ENCODE measurements around the gene NELFA. TPM values are rescaled to one million over a fixed set of nuclear protein-coding genes. Genes with fewer than 3 reads are reported as not detected.
"Not testable (repeated sequence)": the region's sequence is repeated elsewhere in the genome, so short reads cannot be mapped to it uniquely, and the experiment has no call there.

Gene NELFA
- total RNA-seq, 1 donor from 2014 or later: 10.4 TPM

DNA sequence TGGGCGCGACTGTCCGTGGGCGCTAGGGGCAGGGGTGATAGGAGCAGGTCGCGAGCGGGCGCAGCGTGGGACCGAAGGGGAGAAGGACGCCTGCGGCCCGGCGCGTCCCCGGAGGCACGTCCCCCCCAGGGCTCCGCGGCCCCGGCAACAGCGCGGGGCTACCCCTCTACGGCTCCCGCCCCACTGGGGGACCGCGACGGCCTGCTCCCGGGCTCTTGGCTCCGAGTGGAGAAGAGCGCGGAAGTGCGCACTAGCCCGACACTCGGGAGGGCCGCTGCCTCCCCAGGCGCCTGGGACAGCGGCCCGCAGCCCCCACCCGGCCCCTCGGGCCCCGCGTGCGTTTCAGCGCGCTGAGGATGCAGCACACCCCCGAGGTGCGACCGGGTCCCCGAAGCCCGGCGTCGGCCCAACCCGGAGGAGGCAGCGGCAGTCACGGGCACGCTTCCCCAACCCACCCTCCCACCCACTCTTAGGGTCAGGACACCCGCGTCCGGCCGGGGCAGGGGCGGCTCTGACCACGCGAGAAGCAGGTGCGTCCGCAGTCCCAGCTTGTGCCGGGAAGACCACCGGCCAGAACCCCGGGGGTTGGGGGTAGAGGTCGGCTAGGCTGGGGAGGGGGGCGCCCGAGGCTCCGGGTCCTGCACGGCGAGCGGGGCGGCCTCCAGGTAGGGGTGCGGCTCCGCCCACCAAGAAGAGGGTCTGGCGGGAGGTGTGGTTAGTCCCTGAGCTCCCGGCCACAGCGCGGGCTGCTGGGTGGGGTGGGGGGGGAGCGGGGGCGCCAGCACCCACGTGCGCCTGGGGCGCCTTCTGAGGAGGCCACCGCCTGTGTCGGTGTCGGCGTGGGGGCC, 31.8 kb upstream of the NELFA start:
- no peak for DNase-seq (ENCODE audit: low read depth in 2 of 2)

- no peak for DNase-seq (ENCODE audit: low read depth in 2 of 2)
Measured at GRCh38 chr4:2036866-2037265, 28.1 kb upstream of the NELFA start.

DNA sequence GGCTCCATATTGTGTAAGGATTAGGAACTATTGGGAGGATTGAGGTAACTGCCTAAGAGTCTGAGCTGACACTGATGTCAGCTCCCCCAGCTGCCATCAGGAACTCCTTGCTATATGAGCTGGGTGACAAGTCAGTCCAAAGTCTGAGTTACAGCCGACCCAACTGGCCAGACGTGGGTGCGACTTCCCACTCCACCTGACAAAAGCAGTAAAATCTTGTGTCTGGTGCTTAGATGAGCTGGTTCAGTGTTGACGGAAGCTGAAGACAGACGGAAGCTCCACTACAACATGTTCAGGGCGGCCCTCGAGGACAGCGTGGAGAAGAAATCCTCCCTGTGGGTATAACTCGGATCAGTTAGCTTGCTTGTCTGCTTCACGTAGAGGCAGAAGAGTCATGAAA, 27.6 kb upstream of the NELFA start:
- DNase-seq (ENCODE audit: low read depth in 2 of 2): no peak

DNA sequence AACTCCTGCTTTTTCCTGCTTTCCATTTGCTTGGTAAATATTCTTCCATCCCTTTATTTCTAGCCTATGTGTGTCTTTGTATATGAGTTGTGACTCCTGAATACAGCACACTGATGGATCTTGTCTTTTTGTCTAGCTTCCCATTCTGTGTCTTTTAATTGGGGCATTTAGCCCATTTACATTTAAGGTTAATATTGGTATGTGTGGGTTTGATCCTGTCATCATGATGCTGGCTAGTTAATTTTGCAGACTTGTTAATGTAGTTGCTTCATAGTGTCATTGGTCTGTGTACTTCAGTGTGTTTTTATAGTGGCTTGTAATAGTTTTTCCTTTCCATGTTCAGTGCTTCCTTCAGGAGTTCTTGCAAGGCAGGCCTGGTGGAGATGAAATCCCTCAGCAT, 22.4 kb upstream of the NELFA start:
- not testable (repeated sequence) for DNase-seq (ENCODE audit: low read depth in 2 of 2)

- DNase-seq (ENCODE audit: low read depth in 2 of 2): not testable (repeated sequence)
Measured at GRCh38 chr4:2027120-2027519, 18.3 kb upstream of the NELFA start.

DNA sequence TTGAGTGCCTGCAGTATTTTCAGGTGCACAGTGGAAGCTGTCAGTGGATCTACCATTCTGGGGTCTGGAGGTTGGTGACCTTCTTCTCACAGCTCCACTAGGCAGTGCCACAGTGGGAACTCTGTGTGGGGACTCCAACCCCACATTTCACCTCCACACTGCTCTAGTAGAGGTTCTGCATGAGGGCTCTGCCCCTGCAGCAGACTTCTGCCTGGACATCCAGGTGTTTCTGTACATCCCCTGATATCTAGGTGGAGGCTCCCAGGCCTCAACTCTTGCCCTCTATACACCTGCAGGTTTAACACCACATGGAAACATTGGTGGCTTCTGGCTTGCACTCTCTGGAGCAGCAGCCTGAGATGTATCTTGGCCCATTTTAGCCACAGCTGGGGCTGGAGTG, 17.0 kb upstream of the NELFA start:
- no peak for DNase-seq (ENCODE audit: low read depth in 2 of 2)

- no peak for DNase-seq (ENCODE audit: low read depth in 2 of 2)
Measured at GRCh38 chr4:2024683-2025082, 15.9 kb upstream of the NELFA start.

- not testable (repeated sequence) for DNase-seq (ENCODE audit: low read depth in 2 of 2)
Measured at GRCh38 chr4:2021358-2022018, 12.7 kb upstream of the NELFA start.

DNA sequence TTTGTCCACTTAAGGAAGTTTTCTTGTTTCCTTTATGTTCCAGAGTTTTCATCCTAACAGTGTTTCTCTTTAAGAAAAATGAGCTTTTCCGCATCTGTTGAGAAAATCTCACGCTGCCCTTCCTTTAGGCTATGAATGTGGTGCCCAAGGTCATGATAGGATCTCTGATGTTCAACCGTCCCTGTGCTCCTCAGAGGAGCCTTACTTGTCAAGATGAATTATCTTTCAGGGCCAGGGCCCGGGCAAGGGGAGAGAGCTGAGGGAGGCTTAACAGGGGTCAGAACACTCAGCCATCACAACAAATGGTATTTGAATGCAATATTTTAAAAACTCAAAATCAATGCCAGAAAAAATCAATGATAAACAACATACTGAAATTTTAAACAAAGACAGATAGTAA, 6.2 kb upstream of the NELFA start:
- no peak for DNase-seq (ENCODE audit: low read depth in 2 of 2)

GRCh38 chr4:2011583-2011982, 2.8 kb upstream of the NELFA start:
- DNase-seq (ENCODE audit: low read depth in 2 of 2): no peak

DNA sequence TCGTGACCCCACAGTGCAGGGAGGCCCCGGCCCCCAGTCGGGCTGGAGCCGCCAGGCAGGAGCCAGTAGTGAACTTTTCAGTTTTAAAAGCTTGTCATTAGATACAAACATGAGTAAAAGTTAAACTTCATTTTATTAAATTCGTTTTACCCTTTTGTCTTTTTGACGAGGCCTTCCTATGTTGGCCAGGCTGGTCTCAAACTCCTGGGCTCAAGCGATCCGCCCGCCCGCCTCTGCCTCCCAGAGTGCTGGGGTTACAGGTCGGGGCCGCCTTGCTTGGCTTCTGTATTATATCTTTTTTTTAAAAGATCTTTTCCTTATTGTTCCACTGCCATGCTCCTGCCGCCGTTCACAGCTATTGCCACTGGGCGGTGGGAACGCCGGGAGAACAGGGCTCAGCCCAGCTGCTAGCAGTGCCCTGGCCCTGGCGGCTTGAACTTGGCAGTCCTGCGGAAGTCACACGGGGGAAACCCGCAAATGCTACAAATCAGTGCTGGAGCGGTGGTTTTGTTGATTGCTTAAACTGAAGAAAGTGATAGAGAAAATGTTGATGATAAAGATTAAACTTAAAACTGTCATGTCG, 968 bp upstream of the NELFA start:
- peak; percentile 43 to 71 for DNase-seq (ENCODE audit: low read depth in 2 of 2)

DNA sequence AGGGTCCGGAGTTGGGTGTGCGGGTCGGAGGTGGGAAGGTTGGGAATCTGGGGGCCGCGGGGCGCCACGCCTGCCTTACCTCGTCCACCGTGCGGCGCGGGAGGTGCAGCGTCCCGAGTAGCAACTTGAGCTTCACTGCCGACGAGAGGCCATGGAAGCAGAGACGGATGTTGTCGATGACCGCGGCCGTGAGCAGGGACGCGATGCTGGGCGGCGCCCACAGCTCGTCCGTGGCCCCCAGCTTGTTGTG, 178 bp downstream of the NELFA start:
- no peak for DNase-seq (ENCODE audit: low read depth in 2 of 2)

DNA sequence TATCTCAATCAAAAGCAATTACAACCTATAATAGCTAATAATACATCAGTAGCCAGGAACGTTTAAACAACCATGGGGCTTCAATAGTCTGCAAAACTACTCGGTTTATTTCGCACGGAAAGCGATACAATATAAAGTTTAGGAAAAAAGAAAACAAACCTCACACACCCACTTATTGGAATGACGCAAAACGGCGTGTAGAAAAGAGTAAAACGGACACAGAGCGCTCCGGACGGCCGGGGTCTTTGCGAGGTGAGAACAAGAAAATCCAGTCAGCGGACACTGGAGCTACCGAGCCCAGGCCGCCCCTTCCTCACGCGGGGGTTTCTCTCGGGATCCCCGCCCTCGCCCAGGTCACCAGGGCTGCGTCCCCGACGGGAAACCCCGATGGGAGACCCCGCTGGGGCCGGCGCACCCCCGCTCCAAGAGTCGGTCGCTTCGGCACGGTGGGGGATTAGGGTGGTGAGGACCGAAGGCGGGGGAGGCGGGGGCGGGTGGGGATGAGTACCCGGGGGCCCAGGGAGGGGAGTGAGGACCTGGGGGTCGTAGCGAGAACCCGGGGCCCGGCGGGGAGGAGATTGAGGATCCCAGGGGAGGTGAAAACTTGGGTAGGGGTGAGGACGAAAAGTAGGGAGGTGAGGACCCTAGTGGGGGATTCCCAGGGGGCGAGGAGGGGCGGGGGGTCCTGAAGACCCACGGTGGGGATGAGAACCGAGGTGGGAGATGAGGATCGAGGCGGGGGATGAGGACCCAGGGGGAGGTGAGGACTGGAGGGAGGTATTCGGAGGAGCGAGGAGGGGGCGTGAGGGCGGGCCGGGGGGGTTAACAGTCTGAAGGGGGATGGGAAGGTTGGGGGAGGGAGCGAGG, 737 bp downstream of the NELFA start:
- peak in 1 of 2 donors; percentile 33 for DNase-seq (ENCODE audit: low read depth in 2 of 2)

GRCh38 chr4:2006956-2007653, 1.7 kb downstream of the NELFA start:
- peak in 1 of 2 donors; percentile 14 for DNase-seq (ENCODE audit: low read depth in 2 of 2)

DNA sequence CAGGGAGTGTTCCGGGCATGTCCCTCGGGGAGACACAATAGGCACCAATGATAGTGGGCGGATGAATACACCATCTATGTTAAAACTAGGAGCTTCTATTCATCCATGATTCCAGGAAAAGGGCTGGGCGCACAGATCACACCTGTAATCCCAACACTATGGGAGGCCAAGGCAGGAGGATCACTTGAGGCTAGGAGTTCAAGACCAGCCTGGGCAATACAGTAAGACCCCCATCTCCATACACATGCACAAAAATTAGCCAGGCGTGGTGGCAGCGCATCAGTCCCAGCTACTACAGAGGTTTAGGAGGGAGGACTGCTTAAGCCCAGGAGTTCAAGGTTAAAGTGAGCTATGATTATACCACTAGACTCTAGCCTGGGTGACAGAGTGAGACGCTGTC, 2.4 kb downstream of the NELFA start:
- DNase-seq (ENCODE audit: low read depth in 2 of 2): no peak

GRCh38 chr4:2003361-2003760, 5.4 kb downstream of the NELFA start:
- not testable (repeated sequence) for DNase-seq (ENCODE audit: low read depth in 2 of 2)

- not testable (repeated sequence) for DNase-seq (ENCODE audit: low read depth in 2 of 2)
Measured at GRCh38 chr4:1999308-1999707, 9.5 kb downstream of the NELFA start.

DNA sequence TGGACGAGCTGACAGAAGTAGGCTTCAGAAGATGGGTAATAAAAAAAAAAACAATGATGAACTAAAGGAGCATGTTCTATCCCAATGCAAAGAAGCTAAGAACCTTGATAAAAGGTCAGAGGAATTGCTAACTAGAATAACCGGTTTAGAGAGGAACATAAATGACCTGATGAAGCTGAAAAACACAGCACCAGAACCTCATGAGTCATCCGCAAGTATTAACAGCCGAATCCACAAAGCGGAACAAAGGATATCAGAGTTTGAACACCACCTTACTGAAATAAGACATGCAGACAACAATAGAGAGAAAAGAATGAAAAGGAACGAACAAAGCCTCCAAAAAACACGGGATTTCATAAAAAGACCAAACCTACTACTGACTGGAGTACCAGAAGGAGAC, 10.5 kb downstream of the NELFA start:
- no peak for DNase-seq (ENCODE audit: low read depth in 2 of 2)

GRCh38 chr4:1997712-1998111, 11.1 kb downstream of the NELFA start:
- DNase-seq (ENCODE audit: low read depth in 2 of 2): no peak

GRCh38 chr4:1996866-1997611, 11.7 kb downstream of the NELFA start:
- DNase-seq (ENCODE audit: low read depth in 2 of 2): no peak

- no peak for DNase-seq (ENCODE audit: low read depth in 2 of 2)
Measured at GRCh38 chr4:1994938-1995337, 13.8 kb downstream of the NELFA start.
